GM23338 (cell line): ENCODE measurements around the gene SLC35A3. TPM values are rescaled to one million over a fixed set of nuclear protein-coding genes. Genes with fewer than 3 reads are reported as not detected.

Experiments used
- ATAC-seq: fragments of 200-7000 bp; cut with Tn5 transposase; 3 replicates; pipeline ENCODE4 v1.9.1; 2020
- DNase-seq: peaks from one replicate; pipeline ENCODE4 v3.0.0-alpha.2; 2015; ENCODE audit warnings: low spot score
- H2AFZ ChIP-seq: fragments of 200-600 bp; sonication (generic); 2 replicates; pipeline ENCODE4 v1.8.0; 2016; ENCODE audit warnings: antibody characterized with exemption, mild to moderate bottlenecking, moderate library complexity
- H3F3A ChIP-seq: fragments of 200-600 bp; sonication (generic); replicated peaks from 2 replicates; pipeline ENCODE4 v1.8.0; 2017; ENCODE audit warnings: antibody characterized with exemption, mixed run types, low read depth
- H3K27ac ChIP-seq: fragments of 200-600 bp; sonication (generic); 2 replicates; pipeline ENCODE4 v1.6.1; 2016; ENCODE audit warnings: low read depth
- H3K27me3 ChIP-seq: fragments of 200-600 bp; sonication (generic); 2 replicates; pipeline ENCODE4 v1.8.0; 2016; ENCODE audit warnings: mild to moderate bottlenecking, mixed run types, moderate library complexity; ENCODE audit not compliant: insufficient read depth
- H3K36me3 ChIP-seq: fragments of 200-600 bp; sonication (generic); 2 replicates; pipeline ENCODE4 v1.8.0; 2016; ENCODE audit warnings: mild to moderate bottlenecking; ENCODE audit not compliant: insufficient read depth
- H3K4me1 ChIP-seq: fragments of 200-600 bp; sonication (generic); 2 replicates; pipeline ENCODE4 v1.8.0; 2016; ENCODE audit warnings: mild to moderate bottlenecking, moderate library complexity; ENCODE audit not compliant: insufficient read depth
- H3K4me2 ChIP-seq: fragments of 200-600 bp; sonication (generic); 2 replicates; pipeline ENCODE4 v1.7.1; 2017; ENCODE audit warnings: mixed run types
- H3K4me3 ChIP-seq: fragments of 200-600 bp; sonication (generic); 2 replicates; pipeline ENCODE4 v1.6.1; 2016; ENCODE audit warnings: mixed run types
- H3K79me2 ChIP-seq: fragments of 200-600 bp; sonication (generic); replicated peaks from 2 replicates; pipeline ENCODE4 v1.8.0; 2017; ENCODE audit warnings: mild to moderate bottlenecking; ENCODE audit not compliant: insufficient read depth
- H3K9me2 ChIP-seq: fragments of 200-600 bp; sonication (generic); 2 replicates; pipeline ENCODE4 v1.8.0; 2017; ENCODE audit not compliant: insufficient read depth
- H4K20me1 ChIP-seq: fragments of 200-600 bp; sonication (generic); replicated peaks from 2 replicates; pipeline ENCODE4 v1.8.0; 2017; ENCODE audit warnings: mild to moderate bottlenecking; ENCODE audit not compliant: insufficient read depth
- H3K27ac Mint-ChIP-seq: 2 replicates; pipeline ENCODE4 v1.8.0; 2020; ENCODE audit warnings: inconsistent platforms, mild to moderate bottlenecking, moderate library complexity, mixed read lengths
- H3K27me3 Mint-ChIP-seq: 3 replicates; pipeline ENCODE4 v1.8.0; 2022; ENCODE audit warnings: low read depth, mild to moderate bottlenecking, moderate library complexity, mixed read lengths, inconsistent platforms; ENCODE audit not compliant: insufficient read depth, poor library complexity
- H3K36me3 Mint-ChIP-seq: 3 replicates; pipeline ENCODE4 v1.8.0; 2021; ENCODE audit warnings: low read depth, mild to moderate bottlenecking, inconsistent platforms, moderate library complexity, mixed read lengths
- H3K4me1 Mint-ChIP-seq: 3 replicates; pipeline ENCODE4 v1.8.0; 2020; ENCODE audit warnings: mild to moderate bottlenecking, inconsistent platforms, mixed read lengths
- H3K4me3 Mint-ChIP-seq: 3 replicates; pipeline ENCODE4 v1.8.0; 2021; ENCODE audit warnings: moderate library complexity, mild to moderate bottlenecking, inconsistent platforms, mixed read lengths
- H3K9me3 Mint-ChIP-seq: 3 replicates; pipeline ENCODE4 v1.8.0; 2020; ENCODE audit warnings: moderate library complexity, mild to moderate bottlenecking, inconsistent platforms, mixed read lengths
- CREB1 ChIP-seq: fragments of 250-450 bp; sonication (Bioruptor Pico); IDR thresholded peaks from 2 replicates; pipeline ENCODE4 v1.5.0; 2020; ENCODE audit warnings: low read depth, mild to moderate bottlenecking, moderate library complexity
- EZH2 ChIP-seq: fragments of 200-600 bp; sonication (generic); IDR thresholded peaks from one replicate; pipeline ENCODE4 v1.8.0; 2017; ENCODE audit warnings: antibody characterized with exemption, mild to moderate bottlenecking, low read depth; ENCODE audit not compliant: unreplicated experiment
- EZH2phosphoT487 ChIP-seq: fragments of 200-600 bp; sonication (generic); IDR thresholded peaks from one replicate; pipeline ENCODE4 v1.8.1; 2018; ENCODE audit warnings: antibody characterized with exemption; ENCODE audit not compliant: unreplicated experiment
- JUNB ChIP-seq: IDR thresholded peaks from one replicate; pipeline ENCODE4 v1.6.1; 2016; ENCODE audit warnings: antibody characterized with exemption; ENCODE audit not compliant: unreplicated experiment
- NANOG ChIP-seq: IDR thresholded peaks from 2 replicates; pipeline ENCODE4 v1.6.1; 2016; ENCODE audit warnings: antibody characterized with exemption, borderline replicate concordance
- POLR2AphosphoS5 ChIP-seq: IDR thresholded peaks from 2 replicates; pipeline ENCODE4 v1.6.1; 2016; ENCODE audit warnings: antibody characterized with exemption, low read depth
- STAT1 ChIP-seq: IDR thresholded peaks from one replicate; pipeline ENCODE4 v1.6.1; 2016; ENCODE audit warnings: antibody characterized with exemption; ENCODE audit not compliant: unreplicated experiment
- ZNF114 ChIP-seq: fragments of 250-450 bp; sonication (Bioruptor Pico); IDR thresholded peaks from 2 replicates; pipeline ENCODE4 v1.5.0; 2020; ENCODE audit warnings: mild to moderate bottlenecking, moderate library complexity
- ZNF331 ChIP-seq: fragments of 250-450 bp; sonication (Bioruptor Pico); IDR thresholded peaks from 2 replicates; pipeline ENCODE4 v1.5.0; 2020; ENCODE audit warnings: low read depth, mild to moderate bottlenecking, moderate library complexity
- polyA plus RNA-seq: library from polyadenylated mRNA; unstranded; fragments of >200 nt; fragmentation: Nextera tagmentation; extraction: Ambion mirVana; gene quantifications from 2 replicates; pipeline ENCODE4 v1.2.1, GENCODE V29; 2016
- total RNA-seq: library from RNA; depleted of rRNA; stranded (reverse); fragments of >200 nt; shearing (Covaris generic); gene quantifications from 2 replicates; pipeline ENCODE4 v1.2.3, GENCODE V29; 2014
- TF ChIP-seq, protein P1 (sequence below), 2 experiments: fragments of 200-600 bp in 1 of 2; sonication (generic) in 1 of 2; conservative IDR thresholded peaks; 2 replicates each; pipeline versions ENCODE4 v1.5.1 to v1.6.1; 2016 to 2017; ENCODE audit warnings: antibody characterized with exemption in 2 of 2, low read depth in 2 of 2, mild to moderate bottlenecking in 2 of 2, moderate library complexity in 1 of 2
- TF ChIP-seq, protein P2 (sequence below): fragments of 250-450 bp; sonication (Bioruptor Pico); IDR thresholded peaks from 2 replicates; pipeline ENCODE4 v1.5.0; 2020; ENCODE audit warnings: mild to moderate bottlenecking, moderate library complexity
- TF ChIP-seq, protein P3 (sequence below): IDR thresholded peaks from 2 replicates; pipeline ENCODE4 v1.6.1; 2016; ENCODE audit warnings: antibody characterized with exemption
- TF ChIP-seq, protein P4 (sequence below): IDR thresholded peaks from one replicate; pipeline ENCODE4 v1.6.1; 2018; ENCODE audit warnings: antibody characterized with exemption; ENCODE audit not compliant: unreplicated experiment

Gene SLC35A3
- total and polyA plus RNA-seq, 2 experiments from 2014 or later, result 7.6 to 27.2 TPM

DNA sequence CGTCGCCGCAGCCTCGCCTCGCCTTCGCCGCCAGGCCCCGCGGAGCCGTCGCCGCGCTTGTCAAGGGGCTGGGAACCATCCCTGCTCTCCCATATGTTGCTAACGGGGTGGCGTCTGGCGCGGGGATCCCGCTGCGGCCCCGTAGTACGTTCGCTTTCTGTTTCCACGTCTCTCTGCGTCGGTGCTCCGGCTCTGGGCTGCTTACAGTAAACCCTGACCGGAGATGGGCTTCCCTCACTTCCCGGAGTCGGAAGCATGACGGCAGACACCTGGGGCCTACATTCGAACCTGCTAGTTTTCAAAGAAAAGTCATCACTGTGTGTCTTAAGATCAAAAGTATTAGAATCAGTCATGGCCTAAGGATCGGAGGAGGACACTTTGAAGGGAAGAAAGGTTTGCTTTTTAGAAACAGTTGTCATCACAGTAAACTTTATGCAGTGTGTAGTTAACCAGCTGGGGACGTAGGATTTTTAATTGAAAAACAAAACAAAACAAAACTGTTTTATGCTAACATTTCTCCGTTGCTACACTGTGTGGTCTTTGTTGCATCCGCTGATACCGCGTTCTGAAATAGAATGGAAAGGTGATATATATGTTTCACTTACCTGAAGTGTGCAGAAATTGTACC is 69.0 kb downstream of the SLC35A3 start:
- Histone ChIP-seq H3K36me3 (no peaks in the 10 kb centered on the region), H3K27me3 (no peaks in the 10 kb centered on the region), H4K20me1 (peaks cover 20% of the 10 kb centered on the region), H3K9me2 (no peaks in the 10 kb centered on the region), H2AFZ (no peak overlapping the region), H3K4me1 (peaks cover 19% of the 10 kb centered on the region), H3K4me2 (peak overlapping the region; percentile 84), H3F3A (no peaks in the 10 kb centered on the region), H3K27ac (peak overlapping the region; percentile 92), H3K4me3 (peak overlapping the region; percentile 69), H3K79me2 (peaks cover 78% of the 10 kb centered on the region)
- DNase-seq (peak; percentile 57), ATAC-seq (no peak)
- Mint-ChIP-seq H3K36me3 (peaks cover 14% of the 10 kb centered on the region), H3K27me3 (peaks cover 8% of the 10 kb centered on the region), H3K4me3 (peak overlapping the region; percentile 91), H3K9me3 (no peaks in the 10 kb centered on the region), H3K4me1 (peaks cover 25% of the 10 kb centered on the region), H3K27ac (peak overlapping the region; percentile 98)
- no peak for TF ChIP-seq ZNF114
- TF ChIP-seq JUNB, result no peak
- TF ChIP-seq POLR2AphosphoS5, result no peak
- TF ChIP-seq, protein P1, sequence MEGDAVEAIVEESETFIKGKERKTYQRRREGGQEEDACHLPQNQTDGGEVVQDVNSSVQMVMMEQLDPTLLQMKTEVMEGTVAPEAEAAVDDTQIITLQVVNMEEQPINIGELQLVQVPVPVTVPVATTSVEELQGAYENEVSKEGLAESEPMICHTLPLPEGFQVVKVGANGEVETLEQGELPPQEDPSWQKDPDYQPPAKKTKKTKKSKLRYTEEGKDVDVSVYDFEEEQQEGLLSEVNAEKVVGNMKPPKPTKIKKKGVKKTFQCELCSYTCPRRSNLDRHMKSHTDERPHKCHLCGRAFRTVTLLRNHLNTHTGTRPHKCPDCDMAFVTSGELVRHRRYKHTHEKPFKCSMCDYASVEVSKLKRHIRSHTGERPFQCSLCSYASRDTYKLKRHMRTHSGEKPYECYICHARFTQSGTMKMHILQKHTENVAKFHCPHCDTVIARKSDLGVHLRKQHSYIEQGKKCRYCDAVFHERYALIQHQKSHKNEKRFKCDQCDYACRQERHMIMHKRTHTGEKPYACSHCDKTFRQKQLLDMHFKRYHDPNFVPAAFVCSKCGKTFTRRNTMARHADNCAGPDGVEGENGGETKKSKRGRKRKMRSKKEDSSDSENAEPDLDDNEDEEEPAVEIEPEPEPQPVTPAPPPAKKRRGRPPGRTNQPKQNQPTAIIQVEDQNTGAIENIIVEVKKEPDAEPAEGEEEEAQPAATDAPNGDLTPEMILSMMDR (conservative IDR thresholded peaks at IDR 0.05; ENCODE audit: low read depth in 2 of 2), result no peak
- TF ChIP-seq, protein P2, sequence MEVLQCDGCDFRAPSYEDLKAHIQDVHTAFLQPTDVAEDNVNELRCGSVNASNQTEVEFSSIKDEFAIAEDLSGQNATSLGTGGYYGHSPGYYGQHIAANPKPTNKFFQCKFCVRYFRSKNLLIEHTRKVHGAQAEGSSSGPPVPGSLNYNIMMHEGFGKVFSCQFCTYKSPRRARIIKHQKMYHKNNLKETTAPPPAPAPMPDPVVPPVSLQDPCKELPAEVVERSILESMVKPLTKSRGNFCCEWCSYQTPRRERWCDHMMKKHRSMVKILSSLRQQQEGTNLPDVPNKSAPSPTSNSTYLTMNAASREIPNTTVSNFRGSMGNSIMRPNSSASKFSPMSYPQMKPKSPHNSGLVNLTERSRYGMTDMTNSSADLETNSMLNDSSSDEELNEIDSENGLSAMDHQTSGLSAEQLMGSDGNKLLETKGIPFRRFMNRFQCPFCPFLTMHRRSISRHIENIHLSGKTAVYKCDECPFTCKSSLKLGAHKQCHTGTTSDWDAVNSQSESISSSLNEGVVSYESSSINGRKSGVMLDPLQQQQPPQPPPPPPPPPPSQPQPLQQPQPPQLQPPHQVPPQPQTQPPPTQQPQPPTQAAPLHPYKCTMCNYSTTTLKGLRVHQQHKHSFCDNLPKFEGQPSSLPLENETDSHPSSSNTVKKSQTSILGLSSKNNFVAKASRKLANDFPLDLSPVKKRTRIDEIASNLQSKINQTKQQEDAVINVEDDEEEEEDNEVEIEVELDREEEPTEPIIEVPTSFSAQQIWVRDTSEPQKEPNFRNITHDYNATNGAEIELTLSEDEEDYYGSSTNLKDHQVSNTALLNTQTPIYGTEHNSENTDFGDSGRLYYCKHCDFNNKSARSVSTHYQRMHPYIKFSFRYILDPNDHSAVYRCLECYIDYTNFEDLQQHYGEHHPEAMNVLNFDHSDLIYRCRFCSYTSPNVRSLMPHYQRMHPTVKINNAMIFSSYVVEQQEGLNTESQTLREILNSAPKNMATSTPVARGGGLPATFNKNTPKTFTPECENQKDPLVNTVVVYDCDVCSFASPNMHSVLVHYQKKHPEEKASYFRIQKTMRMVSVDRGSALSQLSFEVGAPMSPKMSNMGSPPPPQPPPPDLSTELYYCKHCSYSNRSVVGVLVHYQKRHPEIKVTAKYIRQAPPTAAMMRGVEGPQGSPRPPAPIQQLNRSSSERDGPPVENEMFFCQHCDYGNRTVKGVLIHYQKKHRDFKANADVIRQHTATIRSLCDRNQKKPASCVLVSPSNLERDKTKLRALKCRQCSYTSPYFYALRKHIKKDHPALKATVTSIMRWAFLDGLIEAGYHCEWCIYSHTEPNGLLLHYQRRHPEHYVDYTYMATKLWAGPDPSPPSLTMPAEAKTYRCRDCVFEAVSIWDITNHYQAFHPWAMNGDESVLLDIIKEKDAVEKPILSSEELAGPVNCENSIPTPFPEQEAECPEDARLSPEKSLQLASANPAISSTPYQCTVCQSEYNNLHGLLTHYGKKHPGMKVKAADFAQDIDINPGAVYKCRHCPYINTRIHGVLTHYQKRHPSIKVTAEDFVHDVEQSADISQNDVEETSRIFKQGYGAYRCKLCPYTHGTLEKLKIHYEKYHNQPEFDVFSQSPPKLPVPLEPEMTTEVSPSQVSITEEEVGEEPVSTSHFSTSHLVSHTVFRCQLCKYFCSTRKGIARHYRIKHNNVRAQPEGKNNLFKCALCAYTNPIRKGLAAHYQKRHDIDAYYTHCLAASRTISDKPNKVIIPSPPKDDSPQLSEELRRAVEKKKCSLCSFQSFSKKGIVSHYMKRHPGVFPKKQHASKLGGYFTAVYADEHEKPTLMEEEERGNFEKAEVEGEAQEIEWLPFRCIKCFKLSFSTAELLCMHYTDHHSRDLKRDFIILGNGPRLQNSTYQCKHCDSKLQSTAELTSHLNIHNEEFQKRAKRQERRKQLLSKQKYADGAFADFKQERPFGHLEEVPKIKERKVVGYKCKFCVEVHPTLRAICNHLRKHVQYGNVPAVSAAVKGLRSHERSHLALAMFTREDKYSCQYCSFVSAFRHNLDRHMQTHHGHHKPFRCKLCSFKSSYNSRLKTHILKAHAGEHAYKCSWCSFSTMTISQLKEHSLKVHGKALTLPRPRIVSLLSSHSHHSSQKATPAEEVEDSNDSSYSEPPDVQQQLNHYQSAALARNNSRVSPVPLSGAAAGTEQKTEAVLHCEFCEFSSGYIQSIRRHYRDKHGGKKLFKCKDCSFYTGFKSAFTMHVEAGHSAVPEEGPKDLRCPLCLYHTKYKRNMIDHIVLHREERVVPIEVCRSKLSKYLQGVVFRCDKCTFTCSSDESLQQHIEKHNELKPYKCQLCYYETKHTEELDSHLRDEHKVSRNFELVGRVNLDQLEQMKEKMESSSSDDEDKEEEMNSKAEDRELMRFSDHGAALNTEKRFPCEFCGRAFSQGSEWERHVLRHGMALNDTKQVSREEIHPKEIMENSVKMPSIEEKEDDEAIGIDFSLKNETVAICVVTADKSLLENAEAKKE (CRISPR knock-in tag), result no peak
- TF ChIP-seq CREB1 (CRISPR knock-in tag), result no peak
- TF ChIP-seq, protein P3, sequence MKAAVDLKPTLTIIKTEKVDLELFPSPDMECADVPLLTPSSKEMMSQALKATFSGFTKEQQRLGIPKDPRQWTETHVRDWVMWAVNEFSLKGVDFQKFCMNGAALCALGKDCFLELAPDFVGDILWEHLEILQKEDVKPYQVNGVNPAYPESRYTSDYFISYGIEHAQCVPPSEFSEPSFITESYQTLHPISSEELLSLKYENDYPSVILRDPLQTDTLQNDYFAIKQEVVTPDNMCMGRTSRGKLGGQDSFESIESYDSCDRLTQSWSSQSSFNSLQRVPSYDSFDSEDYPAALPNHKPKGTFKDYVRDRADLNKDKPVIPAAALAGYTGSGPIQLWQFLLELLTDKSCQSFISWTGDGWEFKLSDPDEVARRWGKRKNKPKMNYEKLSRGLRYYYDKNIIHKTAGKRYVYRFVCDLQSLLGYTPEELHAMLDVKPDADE, result no peak
- TF ChIP-seq EZH2phosphoT487, result no peak
- TF ChIP-seq ZNF331 (CRISPR knock-in tag), result no peak
- TF ChIP-seq EZH2, result no peak
- no peak for TF ChIP-seq NANOG
- no peak for TF ChIP-seq STAT1
- TF ChIP-seq, protein P4, sequence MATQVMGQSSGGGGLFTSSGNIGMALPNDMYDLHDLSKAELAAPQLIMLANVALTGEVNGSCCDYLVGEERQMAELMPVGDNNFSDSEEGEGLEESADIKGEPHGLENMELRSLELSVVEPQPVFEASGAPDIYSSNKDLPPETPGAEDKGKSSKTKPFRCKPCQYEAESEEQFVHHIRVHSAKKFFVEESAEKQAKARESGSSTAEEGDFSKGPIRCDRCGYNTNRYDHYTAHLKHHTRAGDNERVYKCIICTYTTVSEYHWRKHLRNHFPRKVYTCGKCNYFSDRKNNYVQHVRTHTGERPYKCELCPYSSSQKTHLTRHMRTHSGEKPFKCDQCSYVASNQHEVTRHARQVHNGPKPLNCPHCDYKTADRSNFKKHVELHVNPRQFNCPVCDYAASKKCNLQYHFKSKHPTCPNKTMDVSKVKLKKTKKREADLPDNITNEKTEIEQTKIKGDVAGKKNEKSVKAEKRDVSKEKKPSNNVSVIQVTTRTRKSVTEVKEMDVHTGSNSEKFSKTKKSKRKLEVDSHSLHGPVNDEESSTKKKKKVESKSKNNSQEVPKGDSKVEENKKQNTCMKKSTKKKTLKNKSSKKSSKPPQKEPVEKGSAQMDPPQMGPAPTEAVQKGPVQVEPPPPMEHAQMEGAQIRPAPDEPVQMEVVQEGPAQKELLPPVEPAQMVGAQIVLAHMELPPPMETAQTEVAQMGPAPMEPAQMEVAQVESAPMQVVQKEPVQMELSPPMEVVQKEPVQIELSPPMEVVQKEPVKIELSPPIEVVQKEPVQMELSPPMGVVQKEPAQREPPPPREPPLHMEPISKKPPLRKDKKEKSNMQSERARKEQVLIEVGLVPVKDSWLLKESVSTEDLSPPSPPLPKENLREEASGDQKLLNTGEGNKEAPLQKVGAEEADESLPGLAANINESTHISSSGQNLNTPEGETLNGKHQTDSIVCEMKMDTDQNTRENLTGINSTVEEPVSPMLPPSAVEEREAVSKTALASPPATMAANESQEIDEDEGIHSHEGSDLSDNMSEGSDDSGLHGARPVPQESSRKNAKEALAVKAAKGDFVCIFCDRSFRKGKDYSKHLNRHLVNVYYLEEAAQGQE, result no peak
